GM12873 (cell line): ENCODE data around the gene TRIM5.

Experiments
- CTCF ChIP-seq: IDR thresholded peaks from 2 replicates; pipeline ENCODE4 v1.5.1; 2012; ENCODE audit warnings: low read depth, mild to moderate bottlenecking, moderate library complexity, low read length, control low read depth; ENCODE audit not compliant: insufficient read depth; ENCODE audit errors: missing control alignments

Gene TRIM5

GRCh38 chr11:5684646-5685362 is at the start of gene TRIM5:
TRIM5 (minus strand) TSS chr11:5685074; CDS start chr11:5680177, 4,897 bp downstream.
- peak; percentile 77 for TF ChIP-seq CTCF

GRCh38 chr11:5727691-5728090 is 42.8 kb upstream of the TRIM5 start:
- no peak for TF ChIP-seq CTCF

GRCh38 chr11:5726351-5726750 is 41.5 kb upstream of the TRIM5 start:
- TF ChIP-seq CTCF, result no peak

- TF ChIP-seq CTCF, result no peak
Measured at GRCh38 chr11:5722622-5723021, 37.7 kb upstream of the TRIM5 start.

GRCh38 chr11:5719703-5720495 is 35.0 kb upstream of the TRIM5 start:
- no peak for TF ChIP-seq CTCF

- no peak for TF ChIP-seq CTCF
Measured at GRCh38 chr11:5713695-5714094, 28.8 kb upstream of the TRIM5 start.

GRCh38 chr11:5712507-5712906 is 27.6 kb upstream of the TRIM5 start:
- peak; percentile 38 for TF ChIP-seq CTCF
